Activated CD8-positive, alpha-beta memory T cell treated with anti-CD3 and anti-CD28 coated beads for 4 hours (primary cell): ENCODE measurements around the gene CCDC50.

Experiments used
- DNase-seq, 2 donors: peaks; one replicate each; pipeline ENCODE4 v3.0.0-alpha.2; 2020; ENCODE audit warnings: low read depth in 2 of 2

Gene CCDC50

DNA sequence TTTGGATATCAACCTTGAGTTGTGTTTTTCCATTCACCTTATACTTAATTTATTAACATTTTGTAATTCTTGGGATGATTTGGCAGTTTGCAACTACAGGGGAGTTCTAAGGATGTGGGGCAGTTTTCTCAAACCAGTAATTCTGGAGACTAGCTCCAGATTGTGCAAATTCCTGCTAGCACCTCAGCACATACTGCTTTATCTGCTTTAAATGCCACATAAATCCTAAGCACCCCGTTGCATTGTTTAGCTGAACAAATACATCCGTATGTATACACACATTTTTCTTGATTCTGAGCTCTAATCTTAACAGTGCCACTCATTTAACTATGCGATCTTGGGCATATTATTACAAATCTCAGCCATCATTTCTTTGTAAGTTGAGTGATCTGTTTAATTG lies 18.0 kb downstream of the CCDC50 start:
- no peak for DNase-seq

DNA sequence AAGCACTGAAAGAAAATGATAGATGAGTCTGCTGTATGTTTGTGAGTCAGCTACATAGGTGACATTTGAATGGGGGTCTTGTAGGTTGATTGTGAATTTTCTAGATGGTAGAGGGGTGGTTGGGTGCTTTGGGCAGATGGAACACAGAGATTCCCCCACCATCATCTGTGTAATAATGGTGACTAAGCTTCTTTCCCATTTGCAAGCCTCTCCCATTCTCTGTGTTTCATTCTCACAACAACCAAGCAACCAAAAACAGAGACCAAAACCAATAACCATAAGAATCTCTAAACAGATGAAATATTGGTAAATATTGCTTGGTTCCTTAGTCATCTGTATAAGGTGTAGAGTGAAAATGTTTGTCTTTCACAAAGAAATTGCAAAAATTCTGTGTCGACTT lies 18.9 kb downstream of the CCDC50 start:
- no peak for DNase-seq

DNA sequence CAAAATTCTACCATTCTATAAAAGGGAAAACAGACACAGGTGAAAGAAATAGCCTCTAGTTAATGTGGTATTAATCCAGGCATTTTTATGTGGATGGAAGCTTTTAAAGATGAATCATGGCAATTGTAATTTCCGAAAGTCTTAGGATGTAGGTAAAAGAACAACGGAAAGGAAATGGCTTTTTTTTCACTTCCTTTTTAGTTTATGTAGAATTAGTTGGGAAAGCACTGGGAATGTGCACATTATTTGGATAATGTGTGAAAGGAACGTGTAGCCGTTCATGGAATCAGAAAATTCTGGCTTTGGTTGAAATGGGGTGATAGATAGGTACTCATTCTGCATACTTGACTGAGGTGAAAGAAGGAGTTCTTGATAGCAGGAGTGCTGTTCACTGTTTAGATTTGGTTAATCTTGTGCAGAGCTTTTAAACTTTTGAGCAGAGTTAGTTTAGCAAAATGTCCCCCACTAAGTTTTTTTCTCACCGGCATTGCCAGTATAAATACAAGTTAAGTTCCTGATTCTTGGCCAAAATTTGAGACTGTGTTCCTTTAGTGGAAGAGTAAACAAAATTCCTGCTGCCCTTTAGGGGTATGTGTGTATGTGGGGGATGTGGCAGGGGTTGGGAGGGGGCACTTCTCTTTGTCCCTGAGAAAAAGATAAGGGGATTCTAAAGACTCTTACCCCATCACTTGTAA lies 21.3 kb downstream of the CCDC50 start:
- no peak for DNase-seq

DNA sequence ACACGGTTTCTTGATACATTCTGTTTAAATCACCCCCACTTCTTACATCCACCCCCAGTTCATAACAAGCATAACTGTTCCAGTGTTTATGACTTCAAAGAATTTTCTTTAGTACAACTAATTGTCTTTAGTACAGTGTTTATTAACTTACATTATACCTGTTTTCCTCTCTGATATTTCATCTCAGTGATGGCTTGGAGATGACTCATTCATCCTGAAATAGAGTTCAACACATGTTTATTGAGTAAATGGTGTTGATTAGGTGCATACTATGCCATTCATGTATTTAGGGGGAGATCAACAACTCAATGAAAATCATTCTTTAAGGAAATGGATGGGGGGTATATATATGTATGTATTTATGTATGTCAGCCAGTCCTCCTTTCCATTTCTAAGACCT lies 22.8 kb downstream of the CCDC50 start:
- DNase-seq, result no peak

DNA sequence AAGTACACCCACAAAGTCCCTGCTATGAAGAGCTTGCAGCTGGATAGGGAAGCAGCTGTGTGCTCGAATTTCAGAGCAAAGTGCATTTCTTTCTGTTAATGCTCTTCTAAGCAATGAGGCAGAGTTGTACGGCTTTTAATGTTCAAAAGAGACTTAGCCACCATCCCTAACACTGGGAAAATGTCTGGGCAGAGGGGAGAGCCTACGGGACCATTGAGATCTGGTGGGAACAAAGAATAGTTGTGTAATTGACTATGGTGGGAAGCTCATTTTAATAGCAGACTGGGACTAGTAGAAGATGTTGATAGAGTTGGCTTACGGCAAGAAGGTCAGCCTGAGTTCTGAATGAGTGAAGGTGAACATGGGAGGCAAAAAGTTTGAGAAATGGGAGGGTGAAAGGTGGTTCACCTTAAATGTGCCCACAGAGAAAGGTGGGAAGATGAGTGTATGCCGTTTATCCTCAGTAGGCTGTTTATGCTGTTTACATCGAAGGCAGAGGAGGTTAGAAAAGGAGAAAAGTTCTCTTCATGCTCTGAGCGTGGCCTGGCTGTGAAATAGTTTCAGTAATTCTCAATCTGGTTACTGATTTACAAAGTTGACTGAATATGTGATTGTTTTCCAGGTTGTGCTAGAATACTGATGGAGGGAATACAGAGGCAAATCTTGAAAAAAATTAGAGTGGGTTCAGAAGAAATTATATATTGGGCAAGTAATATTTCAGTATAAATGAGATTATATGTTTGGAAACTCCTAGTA lies 24.0 kb downstream of the CCDC50 start:
- DNase-seq, result no peak

DNA sequence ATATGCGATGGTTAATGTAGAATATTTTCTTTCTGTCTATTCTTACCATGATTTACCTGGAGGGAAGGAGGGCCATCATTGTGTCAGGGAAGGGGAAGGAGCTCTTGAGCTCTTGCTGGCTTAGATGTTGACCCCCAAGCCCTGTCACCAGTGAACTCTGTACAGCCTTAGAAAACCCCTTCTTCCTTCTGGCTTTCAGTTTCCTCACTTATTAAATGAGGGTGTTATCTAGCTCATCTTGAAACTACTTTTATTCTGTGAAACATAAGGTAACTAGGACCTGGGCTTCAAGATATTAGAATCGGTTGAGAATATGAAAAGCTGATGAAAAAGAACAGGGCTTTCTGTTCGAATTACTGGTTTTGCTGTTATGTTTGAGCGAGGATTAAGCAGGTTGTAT lies 26.2 kb downstream of the CCDC50 start:
- no peak for DNase-seq

DNA sequence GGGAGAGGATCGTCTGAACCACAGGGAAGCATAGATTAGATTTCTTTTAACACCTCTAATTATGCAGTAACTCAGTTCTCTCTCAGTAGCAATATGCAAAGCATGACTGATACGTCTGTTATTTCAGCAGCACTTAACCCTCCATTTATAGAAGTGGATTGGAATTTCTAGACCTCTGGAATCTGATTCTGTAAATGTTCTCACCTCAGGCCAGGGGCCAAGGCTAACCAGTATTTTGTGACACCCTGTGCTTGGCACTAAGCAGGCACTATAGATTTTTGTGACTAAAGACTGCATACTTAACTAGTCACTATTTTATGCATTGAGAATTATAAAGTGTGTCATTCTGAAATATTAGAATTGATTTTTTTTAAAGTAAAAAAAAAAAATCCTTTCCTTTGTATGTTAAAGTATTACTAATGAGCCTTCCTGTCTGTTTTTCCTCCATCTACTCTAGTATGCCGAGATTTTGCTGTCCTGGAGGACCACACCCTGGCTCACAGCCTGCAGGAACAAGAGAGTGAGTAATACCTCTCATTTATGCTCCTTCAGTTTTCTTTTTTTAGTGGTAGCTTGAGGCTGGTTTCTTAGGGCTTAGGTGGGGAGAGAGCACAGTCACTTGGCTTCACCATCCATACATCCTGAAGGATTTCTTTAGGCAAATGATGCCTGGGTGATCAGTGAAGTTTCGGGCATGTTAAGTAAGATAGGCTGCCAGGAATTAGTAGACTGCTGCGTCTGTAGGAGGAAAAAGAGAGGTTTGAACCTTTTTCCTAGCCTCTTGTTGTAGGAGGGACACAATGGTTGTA lies 27.6 kb downstream of the CCDC50 start:
- no peak for DNase-seq

DNA sequence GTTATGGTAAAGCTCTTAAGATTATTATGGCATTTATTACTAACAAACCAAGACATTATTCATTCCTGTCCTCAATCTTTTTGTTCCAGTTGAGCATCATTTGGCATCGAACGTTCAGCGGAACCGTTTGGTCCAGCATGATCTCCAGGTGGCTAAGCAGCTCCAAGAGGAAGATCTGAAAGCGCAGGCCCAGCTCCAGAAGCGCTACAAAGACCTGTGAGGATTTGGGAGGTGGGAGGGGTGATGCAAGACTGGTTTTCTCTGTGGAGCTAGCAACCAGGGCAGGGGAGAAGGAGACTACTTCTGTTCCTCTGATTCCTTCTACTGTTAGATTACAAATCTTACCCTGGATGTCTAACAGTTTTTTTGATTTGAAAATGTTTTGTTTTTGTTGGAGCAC lies 28.7 kb downstream of the CCDC50 start:
- DNase-seq, result no peak

DNA sequence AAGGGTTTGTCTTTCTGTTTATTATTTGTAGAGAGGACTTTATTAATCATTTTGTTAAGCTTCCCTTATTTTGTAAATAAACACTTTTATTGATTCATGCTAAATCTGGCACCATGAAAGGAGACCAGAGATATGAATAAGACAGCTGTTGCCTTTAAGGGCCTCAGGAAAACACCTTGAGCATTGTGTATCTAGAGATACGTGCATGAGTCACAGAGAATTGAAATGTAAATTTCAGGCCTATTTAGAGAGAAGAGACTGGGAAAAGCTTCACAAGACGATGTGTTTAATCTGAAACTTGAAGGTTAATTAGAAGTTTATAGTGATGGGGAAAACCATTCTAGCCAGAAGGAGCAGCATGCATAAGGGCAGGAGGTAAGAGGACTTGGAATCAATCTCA lies 29.7 kb downstream of the CCDC50 start:
- no peak for DNase-seq

DNA sequence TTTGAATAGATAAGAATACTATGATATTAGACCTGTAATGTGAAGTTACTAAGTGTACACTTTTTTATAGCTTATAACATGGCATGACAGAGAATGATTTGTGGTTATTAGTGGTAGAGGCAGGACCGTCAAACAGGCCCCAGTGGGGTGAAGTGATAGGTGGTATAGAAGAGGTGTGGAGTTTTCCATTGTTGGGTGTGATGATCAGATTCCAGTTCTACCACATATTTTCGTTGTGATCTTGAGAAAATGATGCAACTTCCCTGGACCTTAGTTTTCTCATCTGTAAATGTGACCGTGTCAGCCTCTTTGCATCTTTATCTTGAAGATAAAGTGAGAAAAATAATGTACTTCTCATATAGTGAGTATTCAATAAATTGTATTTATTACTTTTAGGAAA lies 31.4 kb downstream of the CCDC50 start:
- no peak for DNase-seq

DNA sequence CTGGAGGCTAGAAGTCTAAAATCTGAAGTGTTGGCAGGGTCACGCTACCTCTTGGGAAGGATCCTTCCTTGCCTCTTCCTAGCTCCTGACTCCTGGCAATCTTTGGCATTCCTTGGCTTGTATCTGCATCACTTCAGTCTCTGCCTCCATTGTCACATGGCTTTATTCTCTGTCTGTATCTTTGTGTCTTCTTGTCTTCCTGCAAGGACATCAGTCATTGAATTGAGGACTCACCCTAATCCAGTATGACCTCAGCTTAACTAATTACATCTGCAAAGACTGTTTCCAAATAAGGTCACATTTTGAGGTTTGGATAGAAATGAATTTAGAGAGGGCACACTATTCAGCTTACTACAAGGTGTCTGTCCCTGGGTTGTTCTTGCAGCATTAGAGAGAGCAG lies 32.3 kb downstream of the CCDC50 start:
- DNase-seq, result no peak

DNA sequence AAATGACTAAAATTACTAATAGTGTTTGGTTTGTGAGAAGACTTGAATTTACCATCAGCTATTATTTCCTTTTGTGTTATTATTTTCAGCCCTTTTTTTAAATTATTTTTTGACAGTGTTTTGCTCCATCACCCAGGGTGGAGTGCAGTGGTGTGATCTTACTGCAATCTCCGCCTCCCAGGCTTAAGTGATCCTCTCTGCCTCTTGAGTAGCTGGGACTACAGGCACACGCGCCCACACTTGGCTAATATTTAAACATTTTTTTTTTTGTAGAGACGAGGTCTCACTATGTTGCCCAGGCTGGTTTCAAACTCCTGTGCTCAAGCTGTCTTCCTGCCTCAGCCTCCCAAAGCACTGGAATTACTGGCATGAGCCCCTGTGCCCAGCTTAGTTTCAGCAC lies 32.8 kb downstream of the CCDC50 start:
- no peak for DNase-seq

DNA sequence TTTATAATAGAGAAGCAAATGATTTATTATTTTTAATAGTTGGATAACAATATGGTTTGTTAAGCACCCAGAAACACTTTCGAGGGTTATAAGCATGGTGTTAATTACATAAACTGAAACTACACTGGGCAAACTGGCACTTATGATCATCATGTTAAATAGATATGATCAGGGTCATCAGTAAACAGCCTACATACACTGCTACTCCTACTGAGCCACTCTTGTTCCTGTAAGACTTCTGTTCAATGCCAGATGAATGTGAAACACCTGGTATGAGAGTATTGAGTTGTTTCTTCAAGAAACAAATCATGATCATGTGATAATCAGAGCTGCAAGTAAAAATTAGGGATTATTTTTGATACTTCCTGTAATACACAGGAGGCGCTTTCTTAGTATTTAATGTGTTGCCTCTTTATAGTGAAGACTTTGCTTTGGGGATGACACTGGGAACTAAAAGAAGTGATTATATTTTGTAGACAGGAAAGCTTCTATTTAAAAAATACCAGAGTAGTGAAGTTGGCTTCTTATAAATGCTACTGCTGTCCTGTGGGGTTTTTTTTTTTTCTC lies 33.4 kb downstream of the CCDC50 start:
- no peak for DNase-seq

DNA sequence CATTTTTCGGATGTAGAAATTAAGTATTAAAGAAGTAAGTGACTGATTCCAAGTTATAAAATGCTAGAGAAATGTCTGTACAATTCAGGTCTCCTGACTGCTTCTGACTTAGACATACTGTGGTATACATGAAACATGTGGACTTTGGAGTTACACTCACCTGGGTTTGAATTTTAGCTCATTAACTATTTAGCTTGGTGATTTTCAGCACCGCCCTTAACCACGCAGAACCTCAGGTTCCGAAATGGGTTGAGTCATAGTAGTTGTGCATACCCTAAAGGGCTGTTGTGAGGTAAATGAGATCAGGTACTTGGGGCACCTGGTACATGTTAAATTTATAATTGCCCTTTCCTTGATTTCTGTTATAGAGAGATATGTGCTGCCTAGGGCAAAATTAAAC lies 34.0 kb downstream of the CCDC50 start:
- no peak for DNase-seq

DNA sequence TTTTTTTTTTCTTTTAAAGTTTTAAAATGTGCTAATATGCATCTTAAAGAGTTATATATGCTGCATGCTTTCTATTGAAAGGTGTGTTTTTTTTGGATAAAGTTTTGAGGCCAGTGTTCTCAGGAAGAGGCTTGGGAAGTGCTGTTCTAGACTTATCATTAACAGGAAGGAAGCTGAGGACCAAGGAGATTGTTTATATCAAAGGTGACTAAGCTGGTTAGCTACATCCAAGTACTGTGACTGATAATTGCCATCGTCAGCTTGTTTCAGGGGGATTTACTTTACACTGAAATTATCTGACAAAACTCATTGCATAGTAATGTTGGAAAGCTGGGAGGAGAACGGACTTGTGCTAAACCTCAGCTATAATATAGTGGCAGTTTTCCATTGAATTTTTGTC lies 37.5 kb downstream of the CCDC50 start:
- DNase-seq, result no peak

DNA sequence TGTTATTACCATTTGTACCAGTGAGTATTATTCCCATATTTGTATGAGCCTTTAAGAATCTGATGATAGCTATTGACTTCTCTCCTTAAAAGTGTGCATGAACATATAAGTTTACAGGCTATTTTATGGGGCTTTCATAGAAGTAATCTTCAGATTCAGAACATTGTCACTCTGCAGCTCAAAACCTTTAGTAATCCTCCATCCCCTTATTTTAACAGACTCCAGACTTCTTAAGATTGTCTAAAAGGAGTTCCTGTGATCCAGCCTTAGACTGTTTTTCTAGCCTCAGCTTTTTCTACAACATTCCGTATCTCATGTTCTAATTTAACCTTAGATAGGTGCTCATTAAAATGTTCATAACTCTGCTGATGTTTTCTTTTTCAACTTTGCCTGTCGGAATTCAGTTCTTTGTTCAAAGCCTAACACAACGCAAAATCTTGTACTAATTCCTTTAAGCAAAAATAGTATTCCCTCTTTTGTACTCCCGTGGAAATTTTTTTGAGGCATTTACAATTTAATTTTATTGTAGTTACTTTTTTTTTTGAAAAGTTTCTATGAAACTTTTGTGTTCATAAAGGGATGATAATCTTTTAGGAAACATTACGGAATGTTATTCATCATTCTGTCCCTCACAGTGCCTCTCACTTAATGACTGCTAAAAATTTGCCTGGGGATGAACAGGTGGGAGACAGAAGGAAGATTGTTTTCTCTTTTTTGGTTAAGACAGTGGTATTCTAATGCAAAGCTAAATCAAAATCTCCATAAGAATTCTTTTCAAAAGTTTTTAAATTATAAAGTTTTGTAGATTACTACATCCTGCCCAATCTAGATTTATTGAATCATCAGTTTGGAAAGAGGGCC lies 39.8 kb downstream of the CCDC50 start:
- no peak for DNase-seq

DNA sequence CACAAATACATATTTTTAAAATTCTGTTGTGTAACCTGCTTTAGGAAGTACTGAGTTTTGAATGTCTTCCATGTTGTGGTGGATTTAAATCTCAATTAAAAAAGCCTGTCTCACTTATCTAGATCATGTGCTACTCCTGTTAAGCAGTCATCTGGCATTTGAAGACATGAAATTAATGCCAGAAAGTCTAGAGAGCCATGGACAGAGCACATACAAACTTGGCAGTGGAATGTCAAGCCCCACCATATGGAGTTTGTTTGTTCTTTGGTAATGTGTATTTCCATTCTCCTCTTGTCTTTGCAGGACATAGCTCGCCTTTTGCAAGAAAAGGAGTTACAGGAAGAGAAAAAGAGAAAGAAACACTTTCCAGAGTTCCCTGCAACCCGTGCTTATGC lies 40.4 kb downstream of the CCDC50 start:
- DNase-seq, result no peak

DNA sequence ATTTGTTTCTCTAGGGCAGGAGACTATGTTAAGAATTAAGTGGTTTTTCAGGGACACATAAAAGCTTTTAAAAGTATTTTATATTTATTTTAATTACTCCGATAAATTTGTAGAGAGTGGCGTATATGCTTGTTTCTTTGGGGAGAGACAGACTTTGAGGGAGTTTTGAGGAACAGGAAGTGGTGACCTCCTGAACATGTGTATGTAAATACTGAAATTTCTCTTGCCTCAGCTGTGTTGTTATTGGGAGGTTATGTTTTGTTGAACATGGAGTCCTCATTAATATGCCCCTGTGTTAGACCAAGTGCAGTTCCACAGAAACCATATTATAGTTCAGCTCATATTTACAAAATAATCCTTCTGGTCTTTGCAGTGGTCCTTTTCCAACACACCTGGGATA lies 42.9 kb downstream of the CCDC50 start:
- DNase-seq, result no peak

DNA sequence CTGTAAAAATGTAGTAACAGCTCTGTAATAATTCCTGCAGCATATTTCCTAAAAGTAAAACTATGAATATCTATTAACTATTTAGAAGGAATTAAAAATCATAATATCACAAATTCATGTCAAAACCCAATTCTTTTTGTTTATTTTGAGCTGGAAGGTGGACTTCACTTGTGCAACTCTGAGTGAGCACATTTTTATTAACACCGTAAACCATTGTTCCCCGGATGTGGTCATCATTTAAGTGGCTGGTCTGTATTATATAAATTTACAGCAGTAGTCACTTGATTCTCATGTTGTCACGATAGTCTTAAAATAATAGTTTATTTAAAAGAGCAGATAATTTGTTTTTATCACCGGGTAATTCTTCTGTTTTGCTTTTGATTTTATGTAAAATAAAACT lies 44.1 kb downstream of the CCDC50 start:
- DNase-seq, result no peak

DNA sequence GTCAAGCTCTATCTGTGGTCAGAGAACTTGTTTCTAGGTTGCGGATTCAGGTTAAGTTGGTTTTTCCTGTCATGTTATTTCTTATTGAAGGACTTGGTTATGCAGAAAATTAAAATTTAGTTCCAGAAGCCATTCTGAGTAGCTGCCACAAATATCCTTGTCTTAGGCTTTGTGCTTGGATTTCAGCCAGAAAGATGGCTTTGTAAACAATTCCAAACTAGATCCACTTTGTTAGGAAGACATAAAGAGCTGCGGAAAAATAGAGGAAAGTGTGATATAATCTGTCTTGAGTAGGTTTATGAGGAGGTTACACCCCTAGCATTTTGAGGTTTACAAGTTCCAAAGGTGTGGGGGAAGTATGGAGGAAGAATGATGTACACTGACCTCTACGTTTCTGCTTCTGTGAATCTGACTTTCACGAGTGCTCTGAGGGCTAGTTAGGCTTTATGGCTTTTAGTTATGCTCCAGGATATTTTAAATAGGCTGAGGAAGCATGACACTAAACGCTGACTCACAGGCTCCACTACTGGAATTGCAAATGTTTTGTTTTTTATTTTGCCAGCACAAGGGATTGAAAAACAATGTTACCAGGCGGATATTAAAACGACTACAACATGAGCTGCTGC lies 47.4 kb downstream of the CCDC50 start:
- DNase-seq, result no peak

DNA sequence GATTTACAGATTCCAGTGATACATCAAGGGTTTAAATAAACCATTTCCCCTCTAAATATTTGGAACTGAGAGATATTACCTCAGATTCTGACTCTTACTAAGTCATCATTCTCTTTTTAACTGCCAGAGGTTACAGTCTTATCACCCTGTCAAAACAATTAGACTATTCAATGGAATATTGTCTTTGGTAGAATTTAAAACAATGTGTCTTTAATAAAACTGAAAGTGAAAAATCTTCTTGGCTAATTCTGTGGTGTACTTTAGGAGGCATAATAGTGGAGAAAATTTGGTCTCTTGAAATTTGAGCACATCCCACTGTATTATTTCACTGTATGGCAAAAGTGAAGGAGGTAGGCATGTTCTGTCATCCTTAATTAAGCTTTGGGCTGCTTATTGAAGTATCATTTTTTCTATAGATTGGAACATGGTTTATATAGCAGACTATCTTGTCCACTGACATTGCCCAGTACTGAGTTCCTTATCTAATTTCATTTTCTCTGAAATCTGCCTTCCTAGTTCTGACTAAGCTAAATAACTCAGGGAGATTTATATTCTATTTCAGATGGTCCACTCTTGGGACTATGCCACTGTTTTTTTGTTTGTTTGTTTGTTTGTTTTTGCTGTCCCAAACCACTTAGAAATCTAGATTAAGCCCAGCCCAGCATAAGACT lies 49.1 kb downstream of the CCDC50 start:
- DNase-seq, result no peak
